HG03354 (cell line): ENCODE data around the gene TMEM51.

Source experiments
- ATAC-seq: cut with Tn5 transposase; IDR thresholded peaks from one replicate; pipeline ENCODE4 v1.9.1; 2021; ENCODE audit warnings: mild to moderate bottlenecking; ENCODE audit not compliant: unreplicated experiment, poor library complexity, severe bottlenecking

TMEM51 gene

GRCh38 chr1:15153184-15153841 lies at the start of gene TMEM51:
Gene TMEM51 (plus strand): TSS chr1:15153747. CDS start chr1:15215088, 61,341 bp downstream.
- no peak for ATAC-seq

GRCh38 chr1:15103906-15104305 lies 49.6 kb upstream of the TMEM51 start:
- ATAC-seq = no peak

- no peak for ATAC-seq
These were observed 48.8 kb upstream of the TMEM51 start for GRCh38 chr1:15104768-15105167.

- ATAC-seq = no peak
These were observed 46.9 kb upstream of the TMEM51 start for GRCh38 chr1:15106608-15107007.

GRCh38 chr1:15107058-15107687 lies 46.4 kb upstream of the TMEM51 start:
- no peak for ATAC-seq

- no peak for ATAC-seq
These were observed 45.6 kb upstream of the TMEM51 start for GRCh38 chr1:15107911-15108310.

GRCh38 chr1:15110128-15110866 lies 43.2 kb upstream of the TMEM51 start:
- no peak for ATAC-seq

GRCh38 chr1:15110867-15111230 lies 42.7 kb upstream of the TMEM51 start:
- no peak for ATAC-seq

GRCh38 chr1:15113146-15113545 lies 40.4 kb upstream of the TMEM51 start:
- no peak for ATAC-seq

- no peak for ATAC-seq
These were observed 38.7 kb upstream of the TMEM51 start for GRCh38 chr1:15114884-15115283.

- no peak for ATAC-seq
These were observed 37.8 kb upstream of the TMEM51 start for GRCh38 chr1:15115542-15116330.

- ATAC-seq = no peak
These were observed 36.6 kb upstream of the TMEM51 start for GRCh38 chr1:15116966-15117365.

- ATAC-seq = no peak
These were observed 35.7 kb upstream of the TMEM51 start for GRCh38 chr1:15117671-15118325.

- ATAC-seq = no peak
These were observed 35.0 kb upstream of the TMEM51 start for GRCh38 chr1:15118579-15118978.

GRCh38 chr1:15120251-15120945 lies 33.1 kb upstream of the TMEM51 start:
- ATAC-seq = no peak

GRCh38 chr1:15122331-15122730 lies 31.2 kb upstream of the TMEM51 start:
- no peak for ATAC-seq

GRCh38 chr1:15123270-15123669 lies 30.3 kb upstream of the TMEM51 start:
- ATAC-seq = no peak

GRCh38 chr1:15123925-15124324 lies 29.6 kb upstream of the TMEM51 start:
- no peak for ATAC-seq
